HuH-7.5 (cell line): ENCODE measurements around the gene EDAR.

Experiments
- DNase-seq: peaks from one replicate; pipeline ENCODE4 v3.0.0; 2011; ENCODE audit warnings: low spot score

EDAR gene

DNA sequence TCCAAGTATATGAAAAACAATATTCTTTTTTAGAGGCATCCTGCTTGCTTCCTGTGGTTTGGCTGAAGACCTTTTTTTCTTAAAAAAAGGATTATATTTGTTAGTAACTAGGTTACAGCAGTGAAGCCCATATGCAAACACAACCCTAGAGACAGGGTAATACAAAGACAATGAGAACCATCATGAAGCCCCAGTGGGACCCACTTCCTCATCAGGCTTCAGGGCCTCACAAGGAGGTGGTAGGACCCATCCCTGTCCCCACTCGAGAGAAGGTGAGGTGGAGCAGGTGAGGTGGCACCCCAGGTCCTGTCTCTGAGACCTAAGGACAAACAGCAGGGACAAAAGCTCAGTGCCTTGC is 80.3 kb downstream of the EDAR start:
- DNase-seq: no peak

DNA sequence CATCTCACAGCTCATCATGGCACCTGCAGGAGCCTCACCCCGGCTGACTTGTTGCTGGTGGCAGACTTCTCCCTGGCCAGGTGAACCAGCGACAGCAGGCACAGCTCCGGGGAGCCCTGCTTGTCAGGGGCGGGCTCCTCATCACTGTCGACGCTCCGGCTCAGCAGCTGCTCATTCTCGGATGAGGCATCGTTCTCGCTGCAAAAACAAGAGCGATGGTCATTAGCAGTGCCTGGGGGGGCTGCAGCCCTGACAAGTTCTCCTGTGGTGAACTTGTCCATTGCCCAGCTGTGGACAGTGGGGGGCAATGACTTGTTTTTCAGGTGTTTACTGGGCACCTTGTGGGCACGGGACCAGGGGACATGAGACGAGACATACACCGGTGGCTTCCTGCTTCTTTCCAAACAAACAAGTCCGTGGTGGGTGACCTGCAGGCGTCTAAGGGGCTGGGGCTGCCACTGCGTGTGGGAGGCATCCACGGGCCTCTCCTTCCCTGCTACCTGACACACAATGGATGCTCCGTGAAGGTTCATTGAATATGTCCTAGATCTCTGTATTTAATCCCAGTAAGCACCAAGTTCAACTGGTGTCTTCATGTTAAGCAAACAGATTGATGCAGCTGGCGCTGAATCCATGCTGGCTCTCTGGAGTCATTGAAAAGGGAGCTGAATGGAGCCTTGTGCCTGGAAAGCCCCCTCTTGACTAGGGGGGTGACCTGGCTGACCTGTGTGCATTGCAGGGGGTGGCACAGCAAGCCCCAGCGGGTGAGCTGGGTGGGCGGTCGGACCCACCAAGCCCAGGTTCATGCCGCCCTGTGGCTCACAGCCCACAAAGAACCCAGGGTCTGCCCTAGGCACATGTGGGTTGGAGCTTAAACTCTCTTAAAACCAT is 81.0 kb downstream of the EDAR start:
- no peak for DNase-seq

DNA sequence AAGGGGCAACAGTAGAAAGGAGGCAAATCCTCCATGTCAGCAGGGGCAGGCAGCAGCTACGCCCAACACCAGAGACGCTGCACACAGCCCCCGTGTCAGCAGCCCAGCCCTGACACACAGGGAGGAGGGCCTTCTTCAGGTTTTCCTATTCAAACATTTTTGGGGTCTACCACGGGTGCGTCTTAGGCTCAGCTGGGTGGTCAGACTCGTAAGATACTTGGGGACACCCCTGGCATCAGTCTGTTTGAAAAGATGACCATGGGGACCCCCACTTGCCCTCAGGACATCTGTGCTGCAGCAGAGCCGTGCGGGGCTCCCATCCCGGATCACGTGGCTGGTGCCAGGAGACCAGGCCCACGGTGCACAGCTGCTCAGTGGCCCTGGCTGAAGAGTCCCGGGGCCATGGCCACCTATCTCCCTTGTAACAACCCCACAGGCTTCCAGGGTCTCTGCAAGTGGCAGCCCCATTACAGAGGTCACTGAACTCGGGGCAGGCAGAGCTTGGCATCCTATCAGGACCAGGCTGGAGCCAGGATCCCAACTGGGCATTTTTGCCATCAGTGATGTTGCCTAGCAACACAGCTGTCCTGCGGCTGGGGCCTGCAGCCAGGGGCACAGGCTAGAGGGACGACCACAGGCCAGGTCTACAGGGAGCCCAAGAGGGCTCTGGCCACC is 82.5 kb downstream of the EDAR start:
- DNase-seq: no peak

DNA sequence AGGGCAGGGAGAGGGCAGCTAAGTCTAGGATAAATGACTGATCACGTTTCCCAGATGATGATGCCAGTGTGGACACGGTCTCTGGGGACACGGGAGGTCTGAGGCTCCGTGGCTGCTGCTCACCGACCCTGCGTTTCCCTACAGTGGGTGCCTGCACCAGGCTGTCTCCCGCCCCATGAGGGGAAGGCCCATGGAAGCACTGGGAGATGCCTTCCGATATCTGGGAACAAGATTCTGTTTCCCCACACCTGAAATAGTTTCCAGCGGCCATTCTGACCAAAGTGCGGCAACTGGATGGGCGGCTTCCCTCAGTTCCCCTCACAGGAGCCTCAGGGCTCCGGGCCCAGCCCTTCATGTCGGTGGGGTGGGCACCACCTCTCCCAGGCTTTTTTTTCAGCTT is 83.1 kb downstream of the EDAR start:
- DNase-seq: no peak

DNA sequence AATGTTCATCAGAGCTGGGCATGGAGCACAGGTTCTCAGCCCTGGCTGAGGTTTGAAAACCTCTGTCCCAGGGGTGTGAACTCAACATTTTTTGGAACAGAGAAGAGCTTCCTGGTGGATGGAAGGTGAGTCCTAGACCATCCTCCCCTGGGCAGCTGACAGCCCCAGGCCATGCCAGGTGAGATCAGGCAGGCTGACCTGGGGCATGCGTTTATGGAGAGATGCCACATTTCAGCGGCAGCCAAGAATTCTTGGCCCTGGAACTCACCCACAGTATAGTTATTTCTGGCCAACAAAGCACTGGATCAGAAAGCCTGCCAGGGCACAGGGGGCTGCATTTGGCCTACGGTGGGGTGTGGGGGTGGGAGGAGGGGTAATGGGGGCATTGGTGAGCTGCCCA is 83.8 kb downstream of the EDAR start:
- no peak for DNase-seq

DNA sequence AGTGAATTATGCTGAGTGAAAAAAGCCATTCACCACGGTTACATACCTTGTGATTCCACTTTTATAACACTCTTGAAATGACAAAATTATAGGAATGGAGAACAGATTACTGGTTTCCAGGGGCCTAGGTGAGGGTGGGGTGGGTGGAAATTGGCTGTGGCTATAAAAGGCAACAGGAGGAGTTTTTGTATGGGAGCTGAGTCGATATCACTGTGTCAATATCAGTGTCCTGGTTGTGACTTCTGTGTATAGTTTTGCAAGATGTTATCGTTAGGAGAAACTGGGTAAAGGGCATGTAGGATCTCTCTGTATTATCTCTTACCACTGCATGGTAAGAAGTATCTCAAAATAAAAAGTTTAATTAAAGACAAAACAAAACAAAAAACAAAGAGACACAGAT is 84.3 kb downstream of the EDAR start:
- DNase-seq: no peak

DNA sequence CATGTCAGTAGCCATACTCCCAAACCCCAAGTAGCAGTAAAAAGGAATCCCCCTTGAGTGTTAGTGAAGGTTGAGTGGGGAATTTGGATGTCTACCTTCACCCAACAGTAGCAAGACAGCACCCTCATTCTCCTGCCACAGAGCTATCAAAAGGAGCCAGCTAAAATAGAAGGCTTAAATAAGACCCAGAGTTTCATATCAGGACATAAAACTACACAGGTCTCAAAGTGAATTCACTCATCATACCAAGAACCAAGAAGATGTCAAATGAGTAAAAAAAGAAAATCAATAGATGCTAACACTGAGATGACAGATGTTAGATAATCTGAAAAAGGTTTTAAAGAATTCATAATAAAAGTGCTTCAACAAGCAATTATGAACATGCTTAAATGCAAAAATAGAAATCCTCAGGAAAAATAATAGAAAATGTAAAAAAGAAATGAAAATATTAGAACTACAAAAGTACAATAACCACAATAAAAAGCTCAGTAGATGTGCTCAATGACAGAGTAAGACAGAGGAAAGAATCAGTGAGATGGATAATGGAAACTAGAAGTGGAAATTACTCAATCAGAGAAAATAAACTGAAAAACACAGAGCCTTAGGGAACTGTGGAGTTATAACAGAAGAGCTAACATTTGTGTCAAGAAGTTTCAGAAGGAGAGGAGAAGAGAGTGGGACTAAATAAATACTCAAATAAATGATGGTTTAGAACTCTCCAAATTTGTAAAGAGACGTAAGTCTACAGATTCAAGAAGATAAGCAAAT is 90.5 kb downstream of the EDAR start:
- DNase-seq: no peak

DNA sequence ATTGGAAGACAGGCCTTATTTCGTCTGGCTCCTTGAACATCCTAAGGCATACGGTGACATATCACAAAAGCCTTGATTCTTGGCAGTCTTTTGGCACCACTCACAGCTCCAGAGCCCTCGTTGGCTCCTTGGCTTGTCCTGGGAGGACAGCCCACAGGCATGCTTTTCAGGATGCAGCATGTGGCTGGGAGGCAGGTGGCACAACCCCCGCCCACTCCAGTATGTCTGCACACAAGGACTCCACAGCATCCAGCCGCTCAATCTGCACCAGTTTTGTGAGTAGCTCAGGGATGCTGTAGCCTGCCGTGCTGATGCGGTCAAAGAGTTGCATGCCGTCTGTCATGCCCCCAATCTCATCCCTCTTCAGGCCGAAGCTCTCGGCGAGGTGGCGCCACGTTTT is 92.3 kb downstream of the EDAR start:
- no peak for DNase-seq

DNA sequence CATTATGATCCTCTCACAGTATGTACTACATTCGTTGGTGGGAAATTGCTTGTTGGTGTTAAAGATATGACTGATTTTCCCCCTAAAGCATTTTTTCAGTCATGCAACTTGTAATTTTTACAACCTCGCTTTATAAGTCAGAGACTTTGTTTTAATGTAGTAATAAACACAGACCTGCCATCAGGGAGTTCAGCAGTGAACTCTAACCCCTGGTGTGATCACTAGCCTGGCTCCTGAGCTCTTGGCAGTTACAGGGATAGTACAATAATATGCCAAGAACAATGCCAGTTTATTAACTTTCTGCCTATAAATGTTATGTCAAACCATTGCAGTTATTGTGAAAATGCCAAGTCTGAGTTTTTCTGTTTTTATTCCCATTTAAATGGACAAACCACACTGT is 93.8 kb downstream of the EDAR start:
- no peak for DNase-seq

DNA sequence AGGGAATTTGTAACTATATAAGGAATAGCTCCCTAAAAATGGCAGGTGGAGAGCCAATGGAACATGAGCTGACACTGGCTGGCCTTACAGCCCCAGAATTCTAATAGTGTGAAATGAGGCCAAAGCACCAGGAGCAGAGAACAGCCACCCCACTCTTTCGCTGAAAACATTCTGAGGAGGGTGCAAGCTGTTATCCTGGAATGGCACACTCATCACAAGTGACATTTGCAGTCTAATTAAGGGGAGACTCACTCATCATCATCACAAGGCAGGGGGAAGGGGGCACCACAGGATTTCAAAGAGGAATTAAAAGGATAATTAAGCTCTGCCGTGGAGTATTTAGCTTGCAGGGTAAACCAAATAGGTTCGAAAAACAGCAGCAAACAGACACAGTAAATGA is 94.3 kb downstream of the EDAR start:
- no peak for DNase-seq

DNA sequence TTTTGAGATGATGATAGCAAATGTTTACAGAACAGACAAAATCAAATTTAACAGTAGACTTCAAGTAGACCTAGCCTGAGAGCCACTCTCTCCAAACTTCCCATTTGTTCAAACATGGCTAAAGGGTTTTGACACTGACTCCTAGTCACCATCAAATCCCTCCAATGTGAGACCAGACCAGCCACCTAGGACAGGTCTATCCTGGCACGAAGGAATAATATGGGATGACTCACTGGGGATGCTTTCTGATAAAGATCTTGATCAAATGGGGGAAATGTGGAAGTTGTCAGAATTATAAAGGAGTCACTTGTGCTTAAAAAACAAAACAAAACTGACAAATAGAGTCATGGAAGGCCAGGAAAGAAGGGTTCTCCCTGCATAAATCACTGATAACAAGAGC is 95.7 kb downstream of the EDAR start:
- no peak for DNase-seq

DNA sequence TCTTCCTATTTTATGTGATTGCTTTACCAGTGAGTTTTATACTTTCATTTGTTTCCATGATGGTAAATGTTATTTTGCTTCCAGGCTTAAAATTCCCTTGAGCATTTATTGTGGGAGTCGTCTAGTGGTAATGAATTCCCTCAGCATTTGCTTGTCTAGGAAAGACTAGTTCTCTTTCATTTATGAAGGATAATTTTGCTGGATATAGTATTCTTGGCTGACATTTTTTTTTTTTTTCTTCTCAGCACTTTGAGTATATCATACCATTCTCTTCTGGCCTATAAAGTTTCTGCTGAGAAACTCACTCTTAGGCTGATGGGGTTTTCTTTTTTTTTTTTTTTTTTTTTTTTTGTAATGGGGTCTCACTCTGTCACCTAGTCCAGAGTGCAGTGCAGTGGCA is 99.1 kb downstream of the EDAR start:
- no peak for DNase-seq

DNA sequence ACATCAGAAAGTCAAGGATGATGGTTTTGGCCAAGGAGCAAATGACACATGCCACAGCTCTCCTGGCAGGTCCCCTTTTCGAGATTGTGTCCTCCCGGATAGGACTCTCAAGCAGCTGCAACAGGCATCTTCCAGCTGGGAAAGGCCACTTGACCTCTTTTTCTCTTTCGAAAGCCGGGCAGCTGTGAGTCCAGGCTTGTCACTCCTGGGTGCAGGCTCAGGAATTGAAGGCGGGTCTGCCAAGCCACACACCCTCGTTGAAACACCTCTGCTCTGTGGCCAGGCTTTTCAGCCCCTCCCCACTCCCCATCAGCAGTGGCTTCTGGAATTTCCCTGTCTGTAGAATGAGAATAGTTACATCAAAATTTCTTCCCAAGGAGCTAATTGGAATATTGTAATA is 104.4 kb downstream of the EDAR start:
- no peak for DNase-seq

DNA sequence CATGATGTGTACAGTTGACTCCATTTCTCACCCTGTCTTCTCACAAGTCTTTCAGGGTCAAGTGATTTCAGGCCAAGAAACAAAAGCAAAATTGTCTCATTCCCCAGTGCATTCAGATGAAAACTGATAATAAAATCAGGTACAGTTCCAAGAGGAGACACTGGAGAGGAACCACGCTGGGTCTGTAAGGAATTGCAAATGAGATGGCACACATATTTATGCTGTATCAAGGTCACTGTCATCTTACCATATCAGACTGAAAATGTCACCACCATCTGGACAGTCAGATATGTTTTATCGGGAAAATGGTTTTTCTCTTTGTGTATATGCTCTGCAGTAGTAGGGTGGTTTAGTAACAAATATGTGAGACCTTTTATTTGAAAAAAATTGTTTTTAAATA is 110.7 kb downstream of the EDAR start:
- DNase-seq: no peak

DNA sequence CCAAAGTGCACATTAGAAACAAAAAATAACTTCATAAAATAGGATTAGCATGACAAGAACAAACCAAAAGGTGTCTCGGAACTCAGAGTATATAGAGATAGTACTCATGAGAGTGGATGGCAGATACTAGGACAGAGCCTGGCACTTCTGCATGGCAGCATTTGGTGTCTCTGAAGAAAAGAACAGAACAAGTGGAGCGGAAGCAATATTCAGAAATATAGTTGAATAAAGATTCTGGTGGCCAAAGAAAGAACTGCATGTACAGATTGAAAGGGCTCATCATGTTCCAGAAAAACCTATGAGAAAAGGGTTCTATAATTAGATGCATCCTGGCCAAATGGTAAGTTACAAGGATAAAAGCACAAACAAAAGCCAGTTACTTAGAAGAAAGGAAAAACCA is 111.5 kb downstream of the EDAR start:
- no peak for DNase-seq

DNA sequence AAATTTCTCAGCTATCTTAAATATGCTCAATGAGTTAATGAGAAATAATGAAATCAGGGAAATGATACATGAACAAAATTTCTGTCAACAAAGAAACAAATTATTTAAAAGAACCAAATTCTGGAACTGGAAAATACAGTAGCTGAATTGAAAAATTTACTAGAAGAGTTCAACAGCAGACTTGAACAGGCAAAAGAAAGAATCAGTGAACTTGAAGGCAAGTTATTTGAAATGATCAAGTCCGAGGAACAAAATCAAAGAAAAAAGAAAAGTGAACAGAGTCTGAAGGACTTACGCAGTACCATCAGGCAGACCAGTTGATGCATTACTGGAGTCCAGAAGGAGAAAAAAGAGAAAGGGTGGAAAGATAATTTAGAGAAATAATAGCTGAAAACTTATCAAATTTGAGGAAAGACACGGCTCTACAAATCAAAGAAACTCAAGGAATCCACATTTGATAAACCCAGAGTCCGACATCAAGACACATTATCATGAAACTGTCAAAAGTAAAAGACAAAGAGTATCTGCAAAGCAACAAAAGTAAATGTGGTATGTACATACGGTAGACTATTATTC is 118.9 kb downstream of the EDAR start:
- no peak for DNase-seq

DNA sequence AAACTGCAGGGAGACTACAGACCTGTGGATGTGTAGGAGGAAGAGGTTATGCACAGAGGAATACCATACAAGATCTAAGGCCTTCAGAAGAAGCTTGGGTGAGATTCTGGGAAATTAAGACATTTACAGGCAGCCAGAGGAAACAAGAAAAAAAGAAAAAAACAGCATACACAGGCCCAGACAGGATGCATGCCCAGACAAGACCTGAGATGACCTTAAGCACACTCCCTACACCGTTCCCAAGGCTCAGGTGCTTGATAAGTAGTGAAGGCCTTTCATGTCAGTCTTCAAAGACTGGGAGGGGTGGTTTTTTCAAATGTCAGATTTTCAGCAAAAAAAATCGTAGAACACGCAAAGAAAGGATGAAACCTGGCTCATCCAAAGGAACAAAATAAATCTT is 119.5 kb downstream of the EDAR start:
- DNase-seq: no peak

DNA sequence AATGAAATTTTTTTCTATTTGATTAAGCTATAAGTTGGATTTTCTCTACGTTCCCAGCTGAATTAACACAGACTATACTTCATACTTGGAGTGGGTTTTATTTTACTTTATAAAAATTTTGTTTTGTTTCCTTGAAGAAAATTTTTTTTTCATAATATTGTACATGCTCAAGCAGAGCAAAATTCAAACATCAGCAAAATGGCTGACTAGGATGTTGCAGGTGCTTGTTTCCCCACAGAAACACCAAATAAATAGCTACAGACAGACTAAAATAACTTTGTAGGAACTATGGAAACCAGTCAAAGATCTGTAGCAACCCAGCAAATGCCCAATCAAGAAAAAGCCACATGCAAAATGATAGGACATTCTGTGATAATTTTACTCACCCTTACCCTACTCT is 120.1 kb downstream of the EDAR start:
- no peak for DNase-seq

DNA sequence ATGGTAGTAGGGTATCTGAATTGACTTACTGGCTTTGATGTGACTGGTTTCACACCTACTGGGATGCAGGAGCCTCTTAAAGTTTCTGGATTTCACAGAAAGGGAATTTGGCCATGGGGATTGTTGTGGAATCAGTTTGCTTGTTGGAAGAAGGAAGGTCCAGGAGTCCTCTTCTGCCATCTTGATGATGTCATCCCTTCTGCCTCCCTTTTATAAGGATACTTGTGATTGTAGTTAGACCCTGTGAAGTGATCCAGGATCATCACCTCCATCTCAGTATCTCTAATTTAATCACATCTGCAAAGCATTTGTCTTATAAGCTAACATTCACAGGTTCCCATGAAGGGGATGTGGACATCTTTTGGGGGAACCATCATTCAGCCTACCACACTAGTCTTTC is 123.0 kb downstream of the EDAR start:
- no peak for DNase-seq

DNA sequence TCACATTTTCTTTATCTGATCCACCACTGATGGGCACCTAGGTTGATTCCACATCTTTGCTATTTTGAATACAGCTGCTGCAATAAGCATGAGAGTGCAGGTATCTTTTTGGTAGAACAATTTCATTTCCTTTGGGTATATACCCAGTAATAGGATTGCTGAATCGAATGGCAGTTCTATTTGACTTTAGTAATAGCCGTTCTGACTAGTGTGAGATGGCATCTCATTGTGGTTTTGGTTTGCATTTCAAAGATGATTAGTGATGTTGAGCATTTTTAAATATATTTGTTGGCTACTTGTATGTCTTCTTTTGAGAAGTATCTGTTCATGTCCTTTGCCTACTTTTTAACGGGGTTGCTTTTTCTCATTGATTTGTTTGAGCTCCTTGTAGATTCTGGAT is 130.1 kb downstream of the EDAR start:
- DNase-seq: no peak

DNA sequence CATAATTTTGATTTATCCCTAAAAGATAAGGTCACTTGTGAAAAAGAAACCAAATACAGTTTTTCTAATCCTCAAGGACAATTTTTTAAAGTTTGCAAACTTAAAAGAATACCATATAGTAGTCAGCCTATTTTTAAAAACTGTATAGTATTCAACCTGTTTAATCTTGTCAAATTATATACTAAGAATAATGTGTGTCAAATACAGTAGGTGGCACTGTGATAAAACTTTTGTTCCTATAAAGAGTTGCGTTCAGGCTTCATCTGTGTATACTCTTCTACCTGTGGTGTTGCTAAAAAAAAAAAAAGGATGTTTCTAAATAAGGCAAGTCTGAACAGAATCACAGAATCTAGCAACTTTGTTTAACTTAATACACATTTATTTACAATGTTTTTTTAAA is 133.8 kb downstream of the EDAR start:
- no peak for DNase-seq

DNA sequence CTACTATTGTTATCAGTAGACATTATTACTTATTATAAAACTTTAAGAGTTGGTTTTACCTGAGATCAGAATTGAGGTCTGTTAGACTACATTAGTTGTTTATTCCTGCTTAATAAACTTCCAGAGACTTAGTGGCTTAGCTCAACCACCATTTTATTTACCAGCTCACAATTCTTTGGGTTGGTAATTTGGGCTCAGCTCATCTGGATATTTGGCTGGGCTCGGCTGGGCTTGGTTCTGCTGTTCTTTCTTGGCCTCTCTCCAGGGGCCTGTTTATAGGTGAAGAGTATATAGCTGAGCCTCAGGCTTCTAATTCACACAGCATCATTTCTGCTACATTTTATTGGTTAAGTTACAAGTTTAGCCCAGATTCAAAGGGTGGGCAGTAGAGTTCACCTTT is 134.5 kb downstream of the EDAR start:
- DNase-seq: no peak

DNA sequence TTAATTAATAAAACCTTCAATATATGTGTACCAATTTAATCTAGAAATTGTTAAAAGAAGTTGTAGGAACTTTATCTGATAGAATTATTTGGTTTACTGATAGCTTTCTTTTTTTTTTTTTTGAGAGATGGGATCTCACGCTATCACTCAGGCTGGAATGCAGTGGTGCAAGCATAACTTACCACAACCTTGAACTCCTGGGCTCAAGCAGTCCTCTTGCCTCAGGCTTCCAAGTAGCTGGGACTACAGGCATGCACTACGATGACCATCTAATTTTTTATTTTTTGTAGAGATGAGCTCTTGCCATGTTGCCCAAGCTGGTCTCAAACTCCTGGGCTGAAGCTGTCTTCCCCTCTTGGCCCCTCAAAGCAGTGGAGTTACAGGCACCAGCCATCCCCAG is 135.6 kb downstream of the EDAR start:
- DNase-seq: no peak
